Cardiac muscle cell (in vitro differentiated cells and primary cell): ENCODE measurements around the gene NCK1. TPM values are rescaled to one million over a fixed set of nuclear protein-coding genes. Genes with fewer than 3 reads are reported as not detected.
A peak's percentile ranks its signal among the peaks of the same experiment; 100 is the strongest.

Experiments used
- DNase-seq, 2 donors: peaks; one replicate each; pipeline versions ENCODE4 v3.0.0 to v3.0.0-alpha.2; 2010 to 2017; ENCODE audit warnings: low read depth in 1 of 2, low spot score in 1 of 2
- H3K27ac ChIP-seq: fragments of 200-600 bp; sonication (generic); 2 replicates; pipeline ENCODE4 v1.5.1; 2016
- H3K27me3 ChIP-seq: fragments of 200-600 bp; sonication (generic); 2 replicates; pipeline ENCODE4 v1.6.0; 2016; ENCODE audit warnings: control low read depth
- H3K36me3 ChIP-seq: fragments of 200-600 bp; sonication (generic); 2 replicates; pipeline ENCODE4 v1.5.1; 2016; ENCODE audit warnings: control low read depth
- H3K4me1 ChIP-seq: fragments of 200-600 bp; sonication (generic); 2 replicates; pipeline ENCODE4 v1.8.1; 2017; ENCODE audit warnings: low read depth, mild to moderate bottlenecking, mixed run types
- H3K4me3 ChIP-seq: fragments of 200-600 bp; sonication (generic); 2 replicates; pipeline ENCODE4 v1.5.1; 2016; ENCODE audit warnings: mild to moderate bottlenecking
- H3K9me3 ChIP-seq: fragments of 200-600 bp; sonication (generic); 2 replicates; pipeline ENCODE4 v1.5.1; 2017; ENCODE audit warnings: low read depth, mild to moderate bottlenecking, control low read depth
- polyA plus RNA-seq: library from polyadenylated mRNA; unstranded; fragments of >200 nt; fragmentation: Nextera tagmentation; extraction: Ambion mirVana; gene quantifications from 2 replicates; pipeline ENCODE4 v1.2.1, GENCODE V29; 2016
- total RNA-seq: library from RNA; depleted of rRNA; stranded (reverse); fragments of >200 nt; gene quantifications from 2 replicates; pipeline ENCODE4 v1.2.3, GENCODE V29; 2016
- TF ChIP-seq, protein P1 (sequence below): IDR thresholded peaks from 2 replicates; pipeline ENCODE4 v1.5.1; 2012; ENCODE audit warnings: low read depth, mild to moderate bottlenecking, low read length

The NCK1 gene
- total and polyA plus RNA-seq, 2 experiments from 2014 or later: 24.6 to 30.3 TPM

DNA sequence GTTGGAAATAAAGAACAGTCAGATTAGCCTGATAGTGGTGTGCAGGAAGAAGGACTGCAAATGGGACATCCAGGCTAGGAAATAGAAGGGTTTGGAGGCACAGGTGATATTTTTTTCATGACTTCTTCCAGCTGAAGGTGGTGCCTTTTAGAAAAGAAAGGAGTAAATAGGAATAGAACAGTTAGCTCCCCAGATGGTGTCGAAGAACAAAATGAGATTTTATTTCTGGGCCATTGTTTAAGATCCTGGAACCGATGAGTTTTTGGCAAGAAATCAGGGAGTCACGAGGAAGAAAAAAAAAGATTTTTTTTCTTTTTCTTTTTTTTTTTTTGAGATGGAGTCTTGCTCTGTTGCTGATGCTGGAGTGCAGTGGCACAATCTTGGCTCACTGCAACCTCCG, 9.8 kb upstream of the NCK1 start:
- no peaks in the 10 kb centered on the region for H3K9me3 ChIP-seq
- no peak overlapping the region for H3K4me3 ChIP-seq
- no peaks in the 10 kb centered on the region for H3K4me1 ChIP-seq
- no peak overlapping the region for H3K27ac ChIP-seq
- no peak for DNase-seq
- H3K27me3 ChIP-seq: no peaks in the 10 kb centered on the region
- TF ChIP-seq, protein P1, sequence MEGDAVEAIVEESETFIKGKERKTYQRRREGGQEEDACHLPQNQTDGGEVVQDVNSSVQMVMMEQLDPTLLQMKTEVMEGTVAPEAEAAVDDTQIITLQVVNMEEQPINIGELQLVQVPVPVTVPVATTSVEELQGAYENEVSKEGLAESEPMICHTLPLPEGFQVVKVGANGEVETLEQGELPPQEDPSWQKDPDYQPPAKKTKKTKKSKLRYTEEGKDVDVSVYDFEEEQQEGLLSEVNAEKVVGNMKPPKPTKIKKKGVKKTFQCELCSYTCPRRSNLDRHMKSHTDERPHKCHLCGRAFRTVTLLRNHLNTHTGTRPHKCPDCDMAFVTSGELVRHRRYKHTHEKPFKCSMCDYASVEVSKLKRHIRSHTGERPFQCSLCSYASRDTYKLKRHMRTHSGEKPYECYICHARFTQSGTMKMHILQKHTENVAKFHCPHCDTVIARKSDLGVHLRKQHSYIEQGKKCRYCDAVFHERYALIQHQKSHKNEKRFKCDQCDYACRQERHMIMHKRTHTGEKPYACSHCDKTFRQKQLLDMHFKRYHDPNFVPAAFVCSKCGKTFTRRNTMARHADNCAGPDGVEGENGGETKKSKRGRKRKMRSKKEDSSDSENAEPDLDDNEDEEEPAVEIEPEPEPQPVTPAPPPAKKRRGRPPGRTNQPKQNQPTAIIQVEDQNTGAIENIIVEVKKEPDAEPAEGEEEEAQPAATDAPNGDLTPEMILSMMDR: no peak
- H3K36me3 ChIP-seq: no peaks in the 10 kb centered on the region

DNA sequence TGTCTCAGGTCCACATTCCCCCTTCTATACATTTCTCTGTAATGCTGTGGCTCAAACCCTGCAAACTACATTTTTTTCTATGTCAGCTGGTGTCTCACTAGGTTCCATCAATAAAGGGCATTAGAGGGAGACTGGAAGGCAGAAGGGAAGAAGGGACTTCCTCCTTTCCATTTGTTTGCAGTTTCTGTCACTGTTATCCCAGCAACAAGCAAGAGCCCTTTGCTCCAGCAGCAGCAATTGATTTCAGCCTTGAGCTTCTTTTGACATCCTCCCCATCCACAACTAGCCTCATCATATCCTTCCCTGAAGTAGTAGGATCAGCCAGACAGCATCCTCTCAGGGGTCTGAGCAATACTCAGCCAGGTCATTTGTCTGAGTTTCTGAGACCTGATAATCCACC, 5.3 kb upstream of the NCK1 start:
- Histone ChIP-seq H3K9me3 (no peaks in the 10 kb centered on the region), H3K4me1 (no peaks in the 10 kb centered on the region), H3K36me3 (no peaks in the 10 kb centered on the region), H3K27me3 (no peaks in the 10 kb centered on the region), H3K27ac (no peak overlapping the region), H3K4me3 (no peak overlapping the region)
- DNase-seq: no peak
- TF ChIP-seq, protein P1: no peak

DNA sequence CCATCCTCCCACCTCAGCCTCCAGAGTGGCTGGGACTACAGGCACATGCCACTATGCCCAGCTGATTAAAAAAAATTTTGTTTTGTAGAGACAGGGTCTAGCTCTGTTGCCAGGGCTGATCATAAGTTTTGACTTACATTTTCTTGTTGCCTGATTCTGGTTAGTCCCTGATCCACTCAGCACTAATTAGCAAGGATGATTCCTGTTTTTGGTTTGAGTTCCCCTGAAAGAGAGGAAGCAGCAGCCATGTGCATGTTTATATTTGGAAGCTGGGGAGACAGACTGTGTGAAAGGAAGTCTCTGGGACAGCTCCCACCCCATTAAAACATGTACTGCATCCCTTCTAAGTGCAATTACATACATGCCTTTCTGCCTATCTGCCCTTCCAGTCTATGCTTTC, 3.6 kb upstream of the NCK1 start:
- Histone ChIP-seq H3K27me3 (no peaks in the 10 kb centered on the region), H3K36me3 (no peaks in the 10 kb centered on the region), H3K4me1 (no peaks in the 10 kb centered on the region), H3K9me3 (no peaks in the 10 kb centered on the region), H3K4me3 (no peak overlapping the region), H3K27ac (no peak overlapping the region)
- no peak for DNase-seq
- TF ChIP-seq, protein P1: no peak

DNA sequence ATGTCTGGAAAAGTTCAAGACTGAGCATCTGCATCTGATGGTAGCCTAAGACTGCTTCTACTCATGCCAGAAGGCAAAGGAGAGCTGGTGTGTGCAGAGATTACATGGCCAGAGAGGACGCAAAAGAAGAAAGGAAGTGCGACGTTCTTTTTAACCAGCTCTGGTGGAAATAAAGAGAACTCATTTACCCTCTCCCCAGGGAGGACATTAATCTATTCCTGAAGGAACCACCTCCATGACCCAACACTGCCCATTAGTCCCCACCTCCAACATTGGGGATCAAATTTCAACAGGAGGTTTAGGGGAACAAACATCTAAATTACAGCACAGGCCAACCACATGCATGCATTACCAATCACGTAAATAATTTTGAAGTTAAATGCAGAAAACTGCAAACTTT, 1.5 kb upstream of the NCK1 start:
- Histone ChIP-seq H3K4me1 (no peaks in the 10 kb centered on the region), H3K4me3 (peak overlapping the region; percentile 88), H3K27ac (no peak overlapping the region), H3K36me3 (no peaks in the 10 kb centered on the region), H3K27me3 (no peaks in the 10 kb centered on the region), H3K9me3 (no peaks in the 10 kb centered on the region)
- TF ChIP-seq, protein P1: no peak
- DNase-seq: peak; percentile 2 to 21

DNA sequence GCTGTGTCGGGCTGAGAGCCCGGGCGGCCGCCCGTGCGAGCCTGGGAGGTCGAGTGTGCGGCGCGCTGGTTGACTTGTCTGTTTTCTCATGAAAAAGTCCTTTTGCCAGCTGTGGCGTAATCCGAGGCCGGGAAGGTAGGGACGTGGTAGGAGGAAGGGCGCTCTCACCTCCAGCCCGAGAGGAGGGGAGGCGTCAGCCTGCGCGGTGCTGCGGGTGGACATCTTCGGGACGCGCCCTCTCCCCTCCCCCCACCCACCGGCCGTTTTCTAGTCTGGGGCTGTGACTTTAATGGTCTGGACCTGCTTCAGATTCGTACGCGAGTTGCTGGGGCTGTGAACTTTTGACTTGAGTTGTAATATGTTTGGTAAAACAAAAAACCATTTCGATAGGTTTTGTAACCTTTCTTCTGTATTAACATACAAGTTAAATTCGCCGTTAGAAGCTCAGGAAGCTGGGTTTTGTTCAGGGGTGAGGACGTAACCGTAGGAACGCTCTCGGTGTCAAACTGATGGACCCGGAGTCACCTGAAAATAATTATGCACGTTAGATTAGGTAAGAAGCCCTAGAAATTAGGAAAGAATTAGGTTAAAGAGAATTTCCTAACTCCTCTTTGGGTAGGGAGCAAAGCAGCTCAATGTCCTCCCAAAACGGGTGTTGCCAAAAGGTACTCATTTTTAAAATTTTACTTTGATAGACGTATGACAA, 762 bp downstream of the NCK1 start:
- Histone ChIP-seq H3K4me3 (peak overlapping the region; percentile 88), H3K9me3 (no peaks in the 10 kb centered on the region), H3K36me3 (no peaks in the 10 kb centered on the region), H3K27ac (peak overlapping the region; percentile 92), H3K4me1 (no peaks in the 10 kb centered on the region), H3K27me3 (no peaks in the 10 kb centered on the region)
- TF ChIP-seq, protein P1: no peak
- peak; percentile 62 to 79 for DNase-seq
